HG03439 (cell line): ENCODE results near the gene UBE2E1.
"Not testable (repeated sequence)": the region's sequence is repeated elsewhere in the genome, so short reads cannot be mapped to it uniquely, and the experiment has no call there.

Experiments used
- ATAC-seq: cut with Tn5 transposase; IDR thresholded peaks from one replicate; pipeline ENCODE4 v1.9.1; 2021; ENCODE audit warnings: mild to moderate bottlenecking, moderate library complexity; ENCODE audit not compliant: unreplicated experiment

The UBE2E1 gene

GRCh38 chr3:23913873-23914743, 108.4 kb downstream of the UBE2E1 start:
- peak; percentile 27 for ATAC-seq

GRCh38 chr3:23915537-23916108, 109.9 kb downstream of the UBE2E1 start:
- no peak for ATAC-seq

DNA sequence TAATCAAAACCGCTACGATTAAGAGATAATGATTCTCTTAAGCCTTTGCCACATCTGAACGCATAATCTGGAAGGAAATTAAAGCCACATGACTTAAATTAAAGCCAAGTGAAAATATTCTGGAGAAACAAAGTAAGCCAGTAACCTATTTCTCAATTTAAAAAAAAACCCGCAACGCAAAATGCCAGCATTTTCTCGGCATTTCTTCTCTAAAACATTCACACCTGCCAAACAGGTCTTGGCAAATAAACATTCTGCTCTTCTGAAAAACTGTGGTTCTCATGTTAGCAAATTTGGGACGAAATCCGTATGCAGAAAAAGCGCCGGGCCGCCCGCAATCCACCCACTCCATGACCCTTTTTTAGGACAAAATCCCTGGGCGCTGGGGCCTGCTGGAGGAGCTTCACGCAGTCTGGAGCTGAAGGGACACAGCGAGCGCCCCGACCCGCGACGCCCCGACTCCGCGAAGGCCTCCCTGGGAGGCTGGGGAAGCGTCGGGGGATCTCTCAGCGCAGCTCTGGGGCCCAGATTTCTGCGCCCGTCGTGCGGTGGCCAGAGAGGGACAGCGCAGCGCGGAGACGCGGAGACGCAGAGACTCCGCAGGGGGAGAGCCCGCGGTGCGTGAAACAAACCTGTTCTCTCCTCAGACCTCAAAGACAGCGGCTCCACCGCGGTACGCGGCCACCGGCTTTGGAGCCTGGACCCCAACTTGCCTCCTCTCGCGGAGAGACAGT, 110.6 kb downstream of the UBE2E1 start:
- peak; percentile 43 for ATAC-seq

DNA sequence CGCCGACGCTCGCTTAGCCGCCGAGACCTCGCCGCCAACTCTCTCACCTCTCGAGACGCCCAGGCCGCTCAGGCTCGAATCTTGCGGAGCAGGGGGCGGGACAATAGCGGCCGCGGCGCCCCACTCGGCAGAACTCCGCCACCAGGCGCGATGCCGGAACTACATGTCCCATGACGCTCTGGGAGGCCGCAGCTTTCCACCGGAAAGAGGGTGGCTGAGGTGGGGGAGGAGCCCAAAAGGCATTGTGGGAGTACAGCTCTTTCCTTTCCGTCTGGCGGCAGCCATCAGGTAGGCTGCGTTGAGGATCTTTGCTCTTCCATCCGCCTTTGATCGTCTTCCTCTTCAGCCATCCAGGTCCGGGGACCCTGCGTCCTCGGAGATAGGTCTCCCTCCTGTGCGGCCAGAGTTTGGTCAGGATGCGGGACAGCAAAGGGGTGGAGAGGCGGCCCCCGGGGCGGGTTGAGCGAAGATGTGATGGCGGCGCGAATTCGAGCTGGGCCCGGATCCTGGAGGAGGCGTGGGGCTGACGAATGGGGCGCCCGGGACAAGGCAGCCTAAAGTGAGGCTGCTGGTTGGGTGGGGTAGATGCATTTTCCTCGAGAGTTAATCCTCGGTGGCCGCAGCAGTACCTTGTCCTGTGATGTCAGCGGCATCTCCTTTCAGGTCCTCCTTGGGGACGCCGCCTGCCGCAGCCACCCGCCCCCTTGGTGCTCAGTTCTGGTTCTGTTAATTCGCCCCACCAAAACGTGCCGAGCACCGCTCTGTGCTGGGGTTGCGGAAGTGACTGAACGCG, 111.3 kb downstream of the UBE2E1 start, which contains the start of the genes NKIRAS1 and RPL15:
NKIRAS1 (minus strand) TSS at position 105 of the 793 bp plus-strand sequence. CDS start 6,086 bp downstream, outside the sequence.
RPL15 (plus strand) TSS at position 247 of the 793 bp plus-strand sequence. CDS start 728 bp downstream, outside the sequence.
- ATAC-seq, result peak; percentile 94

GRCh38 chr3:23917679-23918303, 112.0 kb downstream of the UBE2E1 start:
- not testable (repeated sequence) for ATAC-seq

DNA sequence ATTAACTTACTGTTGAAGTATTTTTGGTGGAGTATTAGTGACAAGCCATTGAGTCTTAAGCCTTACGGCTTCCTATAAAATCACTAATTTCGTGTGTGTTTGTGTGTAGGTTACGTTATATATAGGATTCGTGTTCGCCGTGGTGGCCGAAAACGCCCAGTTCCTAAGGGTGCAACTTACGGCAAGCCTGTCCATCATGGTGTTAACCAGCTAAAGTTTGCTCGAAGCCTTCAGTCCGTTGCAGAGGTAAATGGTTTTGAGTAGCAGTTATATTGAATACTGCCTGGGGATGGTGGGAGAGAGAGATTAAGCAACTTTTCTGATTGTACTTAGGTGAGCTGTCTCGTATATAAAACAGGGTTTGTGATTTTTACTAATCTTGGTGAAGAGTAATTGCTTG, 112.6 kb downstream of the UBE2E1 start:
- ATAC-seq, result not testable (repeated sequence)

DNA sequence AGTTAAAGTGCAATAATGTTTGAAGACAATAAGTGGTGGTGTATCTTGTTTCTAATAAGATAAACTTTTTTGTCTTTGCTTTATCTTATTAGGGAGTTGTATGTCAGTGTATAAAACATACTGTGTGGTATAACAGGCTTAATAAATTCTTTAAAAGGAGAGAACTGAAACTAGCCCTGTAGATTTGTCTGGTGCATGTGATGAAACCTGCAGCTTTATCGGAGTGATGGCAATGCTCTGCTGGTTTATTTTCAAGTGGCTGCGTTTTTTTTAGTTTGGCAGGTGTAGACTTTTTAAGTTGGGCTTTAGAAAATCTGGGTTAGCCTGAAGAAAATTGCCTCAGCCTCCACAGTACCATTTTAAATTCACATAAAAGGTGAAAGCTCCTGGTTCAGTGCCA, 113.9 kb downstream of the UBE2E1 start:
- ATAC-seq, result no peak

DNA sequence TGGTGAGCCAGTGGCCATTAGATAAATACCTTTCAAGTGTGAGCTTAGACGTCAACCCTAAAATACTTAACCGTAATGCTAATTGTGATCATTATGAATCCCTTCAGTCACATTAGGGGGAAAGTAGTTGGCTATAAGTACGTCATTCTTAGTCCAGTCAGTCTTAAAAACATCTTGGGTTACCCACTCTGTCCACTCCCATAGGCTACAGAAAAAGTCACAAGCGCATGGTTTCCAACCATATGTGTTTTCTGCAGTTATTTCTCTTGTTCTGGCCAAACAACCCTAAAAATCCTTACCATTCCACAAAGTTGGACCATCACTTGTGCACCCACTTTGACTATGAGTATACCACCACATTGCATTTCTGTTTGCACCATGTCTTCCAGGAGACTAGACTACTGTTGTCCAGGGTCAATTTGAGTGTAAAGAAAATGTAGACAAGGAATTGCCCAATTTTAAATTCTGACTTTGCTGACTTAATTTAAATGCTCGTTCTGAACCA, 114.4 kb downstream of the UBE2E1 start:
- ATAC-seq, result no peak

GRCh38 chr3:23921052-23921511, 115.3 kb downstream of the UBE2E1 start:
- no peak for ATAC-seq

GRCh38 chr3:23923786-23924185, 118.0 kb downstream of the UBE2E1 start:
- ATAC-seq, result no peak

GRCh38 chr3:23926246-23926645, 120.5 kb downstream of the UBE2E1 start:
- ATAC-seq, result no peak

DNA sequence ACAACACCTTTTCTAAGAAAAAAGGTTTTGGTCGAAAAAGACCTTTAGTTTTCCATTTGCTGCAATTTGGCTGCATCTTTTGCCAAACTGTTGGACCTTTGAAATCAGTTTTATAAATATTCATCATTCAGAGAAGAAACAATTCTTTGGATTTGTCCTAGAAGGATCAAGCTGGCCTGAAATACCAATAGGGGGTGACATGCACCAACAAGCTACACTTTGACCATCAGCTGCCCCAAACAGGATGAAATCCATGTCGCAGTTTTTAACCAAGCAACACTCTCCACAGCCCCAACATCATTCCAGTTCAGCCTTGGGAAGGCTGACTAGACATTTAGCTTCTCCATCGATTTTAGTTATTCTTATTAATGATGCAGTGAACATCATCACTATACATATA, 121.0 kb downstream of the UBE2E1 start:
- ATAC-seq, result no peak

DNA sequence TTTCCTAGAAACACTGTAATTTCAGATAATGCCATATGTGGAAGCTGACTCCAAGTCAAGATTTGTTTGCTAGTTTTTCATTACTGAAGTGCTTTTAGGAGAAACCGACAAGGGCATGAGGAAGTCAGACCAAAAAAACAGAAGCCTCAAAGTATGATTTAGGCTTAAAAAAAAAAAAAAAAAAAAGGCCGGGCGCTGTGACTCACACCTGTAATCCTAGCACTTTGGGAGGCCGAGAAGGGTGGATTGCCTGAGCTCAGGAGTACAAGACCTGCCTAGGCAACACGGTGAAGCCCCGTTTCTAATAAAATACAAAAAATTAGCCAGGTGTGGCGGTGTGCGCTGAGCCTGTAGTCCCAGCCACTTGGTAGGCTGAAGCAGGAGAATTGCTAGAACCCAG, 122.8 kb downstream of the UBE2E1 start:
- no peak for ATAC-seq

- ATAC-seq, result no peak
These were observed 125.8 kb downstream of the UBE2E1 start for GRCh38 chr3:23931597-23931996.

DNA sequence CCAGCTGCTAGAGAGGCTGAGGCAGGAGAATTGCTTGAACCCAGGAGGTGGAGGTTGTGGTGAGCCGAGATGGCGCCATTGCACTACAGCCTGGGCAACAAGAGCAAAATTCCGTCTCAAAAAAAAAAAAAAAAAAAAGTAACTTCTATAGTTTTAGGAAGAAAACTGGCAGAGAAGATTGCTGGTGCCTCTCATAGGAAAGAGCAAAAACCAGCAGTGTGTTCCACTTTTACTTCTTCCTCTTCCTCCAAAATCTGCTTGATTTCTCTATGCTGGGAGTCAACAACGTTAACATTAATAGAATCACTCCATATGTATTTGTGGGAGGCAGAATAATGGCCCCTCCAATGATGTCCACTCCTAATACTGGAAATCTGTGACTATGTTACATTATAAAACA, 126.8 kb downstream of the UBE2E1 start:
- no peak for ATAC-seq

DNA sequence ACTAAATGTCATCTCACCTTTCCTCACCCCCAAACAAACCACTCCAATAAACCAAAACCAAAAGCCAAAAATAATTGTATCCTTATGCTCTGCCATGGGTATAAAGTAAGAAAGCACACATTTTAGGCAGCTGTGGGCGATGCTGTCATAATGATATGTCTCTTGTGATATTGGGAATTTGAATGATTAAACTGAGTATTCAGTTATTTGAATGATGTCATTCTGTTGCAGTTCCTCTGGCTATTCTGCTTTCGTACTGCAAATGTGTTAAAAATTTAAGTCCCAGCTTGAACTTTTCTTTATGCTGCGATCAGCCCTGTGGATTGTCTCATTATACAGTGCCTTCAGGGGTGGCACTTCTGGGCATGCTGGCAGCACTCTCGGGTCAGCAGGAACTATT, 128.5 kb downstream of the UBE2E1 start:
- no peak for ATAC-seq

DNA sequence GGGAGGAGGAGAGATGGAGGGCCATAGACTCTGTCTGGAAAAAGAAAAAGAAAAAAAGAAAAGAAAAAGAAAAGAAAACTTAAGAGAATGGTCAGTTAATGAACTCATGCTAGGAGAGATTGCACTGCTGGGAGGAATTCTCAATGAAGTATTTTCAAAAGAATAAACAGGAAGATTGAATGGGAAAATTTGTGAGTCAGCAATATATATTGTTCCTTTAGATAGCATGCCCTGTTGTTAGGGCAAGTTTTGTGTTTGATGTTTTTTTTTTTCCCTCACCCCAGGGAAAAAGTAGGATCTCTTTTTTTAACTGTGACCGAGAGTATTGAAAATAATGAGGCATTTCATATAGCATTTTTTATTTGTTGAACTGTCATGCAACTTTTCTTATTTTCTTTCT, 131.5 kb downstream of the UBE2E1 start:
- no peak for ATAC-seq

DNA sequence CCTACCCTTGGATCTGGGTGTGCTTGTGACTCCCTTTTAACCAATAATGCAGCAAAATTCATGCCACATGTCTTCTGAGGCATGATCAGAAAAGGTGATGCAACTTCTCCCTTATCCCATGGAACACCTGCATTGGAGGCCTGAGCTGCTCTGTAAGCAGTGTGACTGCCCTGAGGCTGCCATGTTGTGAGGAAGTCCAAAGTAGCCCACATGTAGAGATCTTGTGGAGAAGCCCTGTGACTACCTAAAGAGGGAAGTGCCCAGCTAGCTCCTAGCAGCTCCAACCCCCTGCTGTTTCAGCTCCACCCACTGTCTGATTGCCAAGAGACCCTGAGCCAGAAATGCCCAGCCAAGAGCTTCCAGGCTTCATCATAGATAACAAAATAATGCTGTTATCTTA, 132.9 kb downstream of the UBE2E1 start:
- ATAC-seq, result no peak

DNA sequence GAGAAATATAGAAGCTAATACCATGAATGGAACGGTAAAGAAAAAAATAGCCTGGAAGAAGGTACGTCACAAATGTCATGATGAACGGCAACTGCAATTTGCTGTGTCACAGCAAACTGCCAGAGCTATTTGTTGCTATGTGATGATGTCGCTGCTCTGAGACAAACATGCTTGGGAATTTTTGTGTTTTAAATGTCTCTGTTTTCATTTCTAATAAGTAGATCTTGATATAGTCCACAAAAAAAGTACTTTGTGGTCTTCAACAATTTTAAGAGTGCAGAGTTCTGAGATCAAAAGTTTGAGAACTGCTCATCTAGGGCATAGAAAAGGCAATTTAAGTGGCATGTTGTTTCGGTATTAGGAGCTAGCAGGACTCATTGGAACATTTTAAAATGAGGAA, 135.0 kb downstream of the UBE2E1 start:
- no peak for ATAC-seq
